HEK293 (cell line): ENCODE measurements around the gene MVB12A.

Experiments
- GLI4 ChIP-seq: fragments of 450-650 bp; formaldehyde crosslinking; IDR thresholded peaks from 2 replicates; pipeline ENCODE4 v1.5.1; 2016; ENCODE audit warnings: missing biosample characterization, missing genetic modification characterization
- KLF10 ChIP-seq: fragments of 450-650 bp; IDR thresholded peaks from 2 replicates; pipeline ENCODE4 v1.5.1; 2018; ENCODE audit warnings: missing biosample characterization, mild to moderate bottlenecking, missing genetic modification characterization
- RBAK ChIP-seq: fragments of 450-650 bp; formaldehyde crosslinking; IDR thresholded peaks from 2 replicates; pipeline ENCODE4 v1.5.1; 2016; ENCODE audit warnings: missing biosample characterization, missing genetic modification characterization
- SALL2 ChIP-seq: fragments of 450-650 bp; formaldehyde crosslinking; IDR thresholded peaks from 2 replicates; pipeline ENCODE4 v1.5.0; 2017; ENCODE audit warnings: missing biosample characterization, mild to moderate bottlenecking, missing genetic modification characterization, borderline replicate concordance
- ZBTB20 ChIP-seq: fragments of 450-650 bp; formaldehyde crosslinking; IDR thresholded peaks from 2 replicates; pipeline ENCODE4 v1.5.1; 2016; ENCODE audit warnings: missing biosample characterization, missing genetic modification characterization
- ZEB2 ChIP-seq: fragments of 450-650 bp; formaldehyde crosslinking; IDR thresholded peaks from 2 replicates; pipeline ENCODE4 v1.5.1; 2016; ENCODE audit warnings: missing biosample characterization, missing genetic modification characterization
- ZNF146 ChIP-seq: fragments of 450-650 bp; formaldehyde crosslinking; IDR thresholded peaks from 2 replicates; pipeline ENCODE4 v1.5.1; 2016; ENCODE audit warnings: missing biosample characterization, missing genetic modification characterization
- ZNF292 ChIP-seq: fragments of 450-650 bp; formaldehyde crosslinking; IDR thresholded peaks from 2 replicates; pipeline ENCODE4 v1.5.1; 2016; ENCODE audit warnings: low read depth, missing biosample characterization, missing genetic modification characterization, borderline replicate concordance
- ZNF341 ChIP-seq: fragments of 450-650 bp; formaldehyde crosslinking; IDR thresholded peaks from 2 replicates; pipeline ENCODE4; 2016; ENCODE audit warnings: low read depth, missing biosample characterization, missing genetic modification characterization
- ZNF37A ChIP-seq: fragments of 450-650 bp; IDR thresholded peaks from 2 replicates; pipeline ENCODE4 v1.5.1; 2018; ENCODE audit warnings: missing biosample characterization, missing genetic modification characterization
- ZNF530 ChIP-seq: fragments of 450-650 bp; formaldehyde crosslinking; IDR thresholded peaks from 2 replicates; pipeline ENCODE4 v1.5.1; 2016; ENCODE audit warnings: low read depth, missing biosample characterization, missing genetic modification characterization
- ZNF660 ChIP-seq: fragments of 450-650 bp; IDR thresholded peaks from 2 replicates; pipeline ENCODE4 v1.5.1; 2018; ENCODE audit warnings: missing biosample characterization, mild to moderate bottlenecking, missing genetic modification characterization
- ZNF664 ChIP-seq: fragments of 450-650 bp; formaldehyde crosslinking; IDR thresholded peaks from 2 replicates; pipeline ENCODE4 v1.5.1; 2016; ENCODE audit warnings: missing biosample characterization, missing genetic modification characterization
- ZNF707 ChIP-seq: fragments of 450-650 bp; formaldehyde crosslinking; IDR thresholded peaks from 2 replicates; pipeline ENCODE4 v1.5.1; 2016; ENCODE audit warnings: missing biosample characterization, missing genetic modification characterization
- ZNF76 ChIP-seq: fragments of 450-650 bp; formaldehyde crosslinking; IDR thresholded peaks from 2 replicates; pipeline ENCODE4; 2016; ENCODE audit warnings: low read depth, missing biosample characterization, missing genetic modification characterization, borderline replicate concordance
- ZNF792 ChIP-seq: fragments of 450-650 bp; formaldehyde crosslinking; IDR thresholded peaks from 2 replicates; pipeline ENCODE4 v1.5.1; 2016; ENCODE audit warnings: missing biosample characterization, missing genetic modification characterization
- ZNF830 ChIP-seq: fragments of 450-650 bp; IDR thresholded peaks from 2 replicates; pipeline ENCODE4 v1.5.0; 2018; ENCODE audit warnings: missing biosample characterization, missing genetic modification characterization, low read depth, mild to moderate bottlenecking, moderate library complexity
- TF ChIP-seq, protein P1 (sequence below): fragments of 450-650 bp; formaldehyde crosslinking; IDR thresholded peaks from 2 replicates; pipeline ENCODE4 v1.5.1; 2016; ENCODE audit warnings: missing biosample characterization, missing genetic modification characterization
- TF ChIP-seq, protein P2 (sequence below): fragments of 450-650 bp; formaldehyde crosslinking; IDR thresholded peaks from 2 replicates; pipeline ENCODE4 v1.5.1; 2016; ENCODE audit warnings: missing biosample characterization, missing genetic modification characterization
- TF ChIP-seq, protein P3 (sequence below): sonication (generic); formaldehyde crosslinking; IDR thresholded peaks from 2 replicates; pipeline ENCODE4 v1.8.1; 2022; ENCODE audit warnings: mild to moderate bottlenecking, moderate library complexity, missing genetic modification reagents
- TF ChIP-seq, protein P4 (sequence below): fragments of 450-650 bp; formaldehyde crosslinking; IDR thresholded peaks from 2 replicates; pipeline ENCODE4 v1.5.1; 2016; ENCODE audit warnings: missing biosample characterization, missing genetic modification characterization
- TF ChIP-seq, protein P5 (sequence below): fragments of 450-650 bp; IDR thresholded peaks from 2 replicates; pipeline ENCODE4 v1.5.1; 2018; ENCODE audit warnings: missing biosample characterization, mild to moderate bottlenecking, missing genetic modification characterization
- TF ChIP-seq, protein P6 (sequence below): fragments of 450-650 bp; formaldehyde crosslinking; conservative IDR thresholded peaks from 2 replicates; pipeline ENCODE4 v1.5.1; 2016; ENCODE audit warnings: low read depth, missing biosample characterization, missing genetic modification characterization
- TF ChIP-seq, protein P7 (sequence below): fragments of 450-650 bp; formaldehyde crosslinking; IDR thresholded peaks from 2 replicates; pipeline ENCODE4 v1.5.1; 2016; ENCODE audit warnings: missing biosample characterization, missing genetic modification characterization

The MVB12A gene

DNA sequence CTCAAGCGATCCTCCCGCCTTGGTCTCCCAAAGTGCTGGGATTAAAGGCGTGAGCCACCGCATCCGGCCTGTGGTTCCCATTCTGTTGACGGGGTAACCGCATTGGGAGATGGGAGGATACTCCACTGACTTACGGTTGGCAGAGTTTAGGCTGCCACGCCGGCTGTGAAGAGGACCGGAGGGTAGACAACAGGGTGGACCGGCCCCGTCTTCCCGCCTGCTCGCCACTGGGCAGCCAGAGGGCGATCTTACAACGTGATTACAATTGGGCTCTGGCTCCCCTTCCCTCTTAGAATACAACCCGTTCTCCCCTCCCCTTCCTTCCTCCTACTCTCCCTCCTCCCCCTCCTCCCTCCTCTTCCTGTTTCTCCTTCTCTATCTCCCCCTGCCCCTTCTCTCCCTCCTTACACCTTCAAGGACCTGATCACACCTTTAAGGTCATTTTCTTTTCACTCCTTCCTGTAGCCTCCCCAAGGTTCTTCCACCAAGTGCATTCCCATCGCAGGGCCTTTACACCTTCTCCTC, 24.9 kb upstream of the MVB12A start (continued):
- TF ChIP-seq, protein P1, sequence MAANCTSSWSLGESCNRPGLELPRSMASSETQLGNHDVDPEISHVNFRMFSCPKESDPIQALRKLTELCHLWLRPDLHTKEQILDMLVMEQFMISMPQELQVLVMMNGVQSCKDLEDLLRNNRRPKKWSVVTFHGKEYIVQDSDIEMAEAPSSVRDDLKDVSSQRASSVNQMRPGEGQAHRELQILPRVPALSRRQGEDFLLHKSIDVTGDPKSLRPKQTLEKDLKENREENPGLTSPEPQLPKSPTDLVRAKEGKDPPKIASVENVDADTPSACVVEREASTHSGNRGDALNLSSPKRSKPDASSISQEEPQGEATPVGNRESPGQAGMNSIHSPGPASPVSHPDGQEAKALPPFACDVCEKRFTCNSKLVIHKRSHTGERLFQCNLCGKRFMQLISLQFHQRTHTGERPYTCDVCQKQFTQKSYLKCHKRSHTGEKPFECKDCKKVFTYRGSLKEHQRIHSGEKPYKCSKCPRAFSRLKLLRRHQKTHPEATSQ, result no peak; the same call in 1 of the 2 replicates
- peak; percentile 27; the same call in 1 of the 2 replicates for TF ChIP-seq ZNF792 (tag by site-specific recombination)
- peak; percentile 82 for TF ChIP-seq ZNF341 (tag by site-specific recombination)
- no peak for TF ChIP-seq SALL2 (tag by site-specific recombination)
- TF ChIP-seq, protein P2, sequence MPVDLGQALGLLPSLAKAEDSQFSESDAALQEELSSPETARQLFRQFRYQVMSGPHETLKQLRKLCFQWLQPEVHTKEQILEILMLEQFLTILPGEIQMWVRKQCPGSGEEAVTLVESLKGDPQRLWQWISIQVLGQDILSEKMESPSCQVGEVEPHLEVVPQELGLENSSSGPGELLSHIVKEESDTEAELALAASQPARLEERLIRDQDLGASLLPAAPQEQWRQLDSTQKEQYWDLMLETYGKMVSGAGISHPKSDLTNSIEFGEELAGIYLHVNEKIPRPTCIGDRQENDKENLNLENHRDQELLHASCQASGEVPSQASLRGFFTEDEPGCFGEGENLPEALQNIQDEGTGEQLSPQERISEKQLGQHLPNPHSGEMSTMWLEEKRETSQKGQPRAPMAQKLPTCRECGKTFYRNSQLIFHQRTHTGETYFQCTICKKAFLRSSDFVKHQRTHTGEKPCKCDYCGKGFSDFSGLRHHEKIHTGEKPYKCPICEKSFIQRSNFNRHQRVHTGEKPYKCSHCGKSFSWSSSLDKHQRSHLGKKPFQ, result peak; percentile 45; the same call in 1 of the 2 replicates
- no peak for TF ChIP-seq KLF10 (tag by site-specific recombination)
- TF ChIP-seq ZEB2 (tag by site-specific recombination), result 0 out of 2 replicates have a peak, but pooled peaks have one; percentile 70
- TF ChIP-seq, protein P3, sequence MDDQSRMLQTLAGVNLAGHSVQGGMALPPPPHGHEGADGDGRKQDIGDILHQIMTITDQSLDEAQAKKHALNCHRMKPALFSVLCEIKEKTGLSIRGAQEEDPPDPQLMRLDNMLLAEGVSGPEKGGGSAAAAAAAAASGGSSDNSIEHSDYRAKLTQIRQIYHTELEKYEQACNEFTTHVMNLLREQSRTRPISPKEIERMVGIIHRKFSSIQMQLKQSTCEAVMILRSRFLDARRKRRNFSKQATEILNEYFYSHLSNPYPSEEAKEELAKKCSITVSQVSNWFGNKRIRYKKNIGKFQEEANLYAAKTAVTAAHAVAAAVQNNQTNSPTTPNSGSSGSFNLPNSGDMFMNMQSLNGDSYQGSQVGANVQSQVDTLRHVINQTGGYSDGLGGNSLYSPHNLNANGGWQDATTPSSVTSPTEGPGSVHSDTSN (CRISPR knock-in tag), result no peak
- TF ChIP-seq ZNF830 (tag by site-specific recombination), result no peak
- TF ChIP-seq ZNF146 (tag by site-specific recombination), result no peak
- TF ChIP-seq, protein P4, sequence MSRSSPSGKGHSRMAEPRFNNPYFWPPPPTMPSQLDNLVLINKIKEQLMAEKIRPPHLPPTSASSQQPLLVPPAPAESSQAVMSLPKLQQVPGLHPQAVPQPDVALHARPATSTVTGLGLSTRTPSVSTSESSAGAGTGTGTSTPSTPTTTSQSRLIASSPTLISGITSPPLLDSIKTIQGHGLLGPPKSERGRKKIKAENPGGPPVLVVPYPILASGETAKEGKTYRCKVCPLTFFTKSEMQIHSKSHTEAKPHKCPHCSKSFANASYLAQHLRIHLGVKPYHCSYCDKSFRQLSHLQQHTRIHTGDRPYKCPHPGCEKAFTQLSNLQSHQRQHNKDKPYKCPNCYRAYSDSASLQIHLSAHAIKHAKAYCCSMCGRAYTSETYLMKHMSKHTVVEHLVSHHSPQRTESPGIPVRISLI (tag by site-specific recombination), result no peak
- TF ChIP-seq, protein P5, sequence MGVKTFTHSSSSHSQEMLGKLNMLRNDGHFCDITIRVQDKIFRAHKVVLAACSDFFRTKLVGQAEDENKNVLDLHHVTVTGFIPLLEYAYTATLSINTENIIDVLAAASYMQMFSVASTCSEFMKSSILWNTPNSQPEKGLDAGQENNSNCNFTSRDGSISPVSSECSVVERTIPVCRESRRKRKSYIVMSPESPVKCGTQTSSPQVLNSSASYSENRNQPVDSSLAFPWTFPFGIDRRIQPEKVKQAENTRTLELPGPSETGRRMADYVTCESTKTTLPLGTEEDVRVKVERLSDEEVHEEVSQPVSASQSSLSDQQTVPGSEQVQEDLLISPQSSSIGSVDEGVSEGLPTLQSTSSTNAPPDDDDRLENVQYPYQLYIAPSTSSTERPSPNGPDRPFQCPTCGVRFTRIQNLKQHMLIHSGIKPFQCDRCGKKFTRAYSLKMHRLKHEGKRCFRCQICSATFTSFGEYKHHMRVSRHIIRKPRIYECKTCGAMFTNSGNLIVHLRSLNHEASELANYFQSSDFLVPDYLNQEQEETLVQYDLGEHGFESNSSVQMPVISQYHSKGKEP, result no peak
- TF ChIP-seq ZNF76 (tag by site-specific recombination), result peak; percentile 28; the same call in 1 of the 2 replicates
- no peak for TF ChIP-seq ZNF37A (tag by site-specific recombination)
- 0 out of 2 replicates have a peak, but pooled peaks have one; percentile 30 for TF ChIP-seq ZBTB20 (tag by site-specific recombination)
- 0 out of 2 replicates have a peak, but pooled peaks have one; percentile 25 for TF ChIP-seq ZNF664 (tag by site-specific recombination)
- TF ChIP-seq, protein P6, sequence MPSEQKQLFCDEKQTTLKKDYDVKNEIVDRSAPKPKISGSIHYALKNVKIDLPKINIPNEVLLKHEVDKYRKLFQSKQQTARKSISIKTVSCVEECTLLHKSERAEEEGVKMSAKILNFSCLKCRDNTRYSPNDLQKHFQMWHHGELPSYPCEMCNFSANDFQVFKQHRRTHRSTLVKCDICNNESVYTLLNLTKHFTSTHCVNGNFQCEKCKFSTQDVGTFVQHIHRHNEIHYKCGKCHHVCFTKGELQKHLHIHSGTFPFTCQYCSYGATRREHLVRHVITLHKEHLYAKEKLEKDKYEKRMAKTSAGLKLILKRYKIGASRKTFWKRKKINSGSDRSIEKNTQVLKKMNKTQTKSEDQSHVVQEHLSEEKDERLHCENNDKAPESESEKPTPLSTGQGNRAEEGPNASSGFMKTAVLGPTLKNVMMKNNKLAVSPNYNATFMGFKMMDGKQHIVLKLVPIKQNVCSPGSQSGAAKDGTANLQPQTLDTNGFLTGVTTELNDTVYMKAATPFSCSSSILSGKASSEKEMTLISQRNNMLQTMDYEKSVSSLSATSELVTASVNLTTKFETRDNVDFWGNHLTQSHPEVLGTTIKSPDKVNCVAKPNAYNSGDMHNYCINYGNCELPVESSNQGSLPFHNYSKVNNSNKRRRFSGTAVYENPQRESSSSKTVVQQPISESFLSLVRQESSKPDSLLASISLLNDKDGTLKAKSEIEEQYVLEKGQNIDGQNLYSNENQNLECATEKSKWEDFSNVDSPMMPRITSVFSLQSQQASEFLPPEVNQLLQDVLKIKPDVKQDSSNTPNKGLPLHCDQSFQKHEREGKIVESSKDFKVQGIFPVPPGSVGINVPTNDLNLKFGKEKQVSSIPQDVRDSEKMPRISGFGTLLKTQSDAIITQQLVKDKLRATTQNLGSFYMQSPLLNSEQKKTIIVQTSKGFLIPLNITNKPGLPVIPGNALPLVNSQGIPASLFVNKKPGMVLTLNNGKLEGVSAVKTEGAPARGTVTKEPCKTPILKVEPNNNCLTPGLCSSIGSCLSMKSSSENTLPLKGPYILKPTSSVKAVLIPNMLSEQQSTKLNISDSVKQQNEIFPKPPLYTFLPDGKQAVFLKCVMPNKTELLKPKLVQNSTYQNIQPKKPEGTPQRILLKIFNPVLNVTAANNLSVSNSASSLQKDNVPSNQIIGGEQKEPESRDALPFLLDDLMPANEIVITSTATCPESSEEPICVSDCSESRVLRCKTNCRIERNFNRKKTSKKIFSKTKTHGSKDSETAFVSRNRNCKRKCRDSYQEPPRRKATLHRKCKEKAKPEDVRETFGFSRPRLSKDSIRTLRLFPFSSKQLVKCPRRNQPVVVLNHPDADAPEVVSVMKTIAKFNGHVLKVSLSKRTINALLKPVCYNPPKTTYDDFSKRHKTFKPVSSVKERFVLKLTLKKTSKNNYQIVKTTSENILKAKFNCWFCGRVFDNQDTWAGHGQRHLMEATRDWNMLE (tag by site-specific recombination), result peak; percentile 49; the same call in 1 of the 2 replicates
- no peak for TF ChIP-seq ZNF707
- TF ChIP-seq, protein P7, sequence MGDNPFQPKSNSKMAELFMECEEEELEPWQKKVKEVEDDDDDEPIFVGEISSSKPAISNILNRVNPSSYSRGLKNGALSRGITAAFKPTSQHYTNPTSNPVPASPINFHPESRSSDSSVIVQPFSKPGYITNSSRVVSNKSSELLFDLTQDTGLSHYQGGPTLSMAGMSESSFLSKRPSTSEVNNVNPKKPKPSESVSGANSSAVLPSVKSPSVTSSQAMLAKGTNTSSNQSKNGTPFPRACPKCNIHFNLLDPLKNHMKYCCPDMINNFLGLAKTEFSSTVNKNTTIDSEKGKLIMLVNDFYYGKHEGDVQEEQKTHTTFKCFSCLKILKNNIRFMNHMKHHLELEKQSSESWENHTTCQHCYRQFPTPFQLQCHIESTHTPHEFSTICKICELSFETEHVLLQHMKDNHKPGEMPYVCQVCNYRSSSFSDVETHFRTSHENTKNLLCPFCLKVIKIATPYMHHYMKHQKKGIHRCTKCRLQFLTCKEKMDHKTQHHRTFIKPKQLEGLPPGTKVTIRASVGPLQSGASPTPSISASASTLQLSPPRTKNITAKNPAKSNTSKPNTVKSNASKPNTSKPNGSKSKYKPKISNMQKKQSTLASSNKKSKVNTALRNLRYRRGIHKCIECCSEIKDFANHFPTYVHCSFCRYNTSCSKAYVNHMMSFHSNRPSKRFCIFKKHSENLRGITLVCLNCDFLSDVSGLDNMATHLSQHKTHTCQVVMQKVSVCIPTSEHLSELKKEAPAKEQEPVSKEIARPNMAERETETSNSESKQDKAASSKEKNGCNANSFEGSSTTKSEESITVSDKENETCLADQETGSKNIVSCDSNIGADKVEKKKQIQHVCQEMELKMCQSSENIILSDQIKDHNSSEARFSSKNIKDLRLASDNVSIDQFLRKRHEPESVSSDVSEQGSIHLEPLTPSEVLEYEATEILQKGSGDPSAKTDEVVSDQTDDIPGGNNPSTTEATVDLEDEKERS (tag by site-specific recombination), result peak; percentile 73; the same call in 1 of the 2 replicates
- 0 out of 2 replicates have a peak, but pooled peaks have one; percentile 51 for TF ChIP-seq GLI4 (tag by site-specific recombination)
- no peak for TF ChIP-seq ZNF292 (tag by site-specific recombination)
- TF ChIP-seq ZNF660 (tag by site-specific recombination), result no peak
- TF ChIP-seq ZNF530 (tag by site-specific recombination), result no peak
- TF ChIP-seq RBAK (tag by site-specific recombination), result no peak
